Upper lobe of right lung (tissue), 1 donor: ENCODE data around the gene INPP5K. TPM values are rescaled to one million over a fixed set of nuclear protein-coding genes. Genes with fewer than 3 reads are reported as not detected.

Source experiments
- ATAC-seq: fragments of 200-7000 bp; cut with Tn5 transposase; one replicate; pipeline ENCODE4 v1.9.1; 2020; ENCODE audit warnings: mild to moderate bottlenecking, moderate library complexity
- DNase-seq: peaks from one replicate; pipeline ENCODE4 v3.0.0-alpha.2; 2020
- H3K27ac ChIP-seq: fragments of 200-600 bp; one replicate; pipeline ENCODE4 v1.8.0; 2022
- H3K27me3 ChIP-seq: fragments of 200-600 bp; one replicate; pipeline ENCODE4 v1.8.0; 2022; ENCODE audit warnings: mild to moderate bottlenecking
- H3K36me3 ChIP-seq: fragments of 200-600 bp; one replicate; pipeline ENCODE4 v1.8.0; 2022
- H3K4me1 ChIP-seq: fragments of 200-600 bp; one replicate; pipeline ENCODE4 v1.8.0; 2022
- H3K4me3 ChIP-seq: fragments of 200-600 bp; one replicate; pipeline ENCODE4 v1.8.0; 2022; ENCODE audit warnings: mild to moderate bottlenecking
- H3K9me3 ChIP-seq: fragments of 200-600 bp; one replicate; pipeline ENCODE4 v1.8.0; 2022
- CTCF ChIP-seq: fragments of 200-600 bp; IDR thresholded peaks from one replicate; pipeline ENCODE4 v1.8.0; 2022; ENCODE audit warnings: antibody characterized with exemption
- intact Hi-C: fragments of 100-400 bp; cut with DNase I; formaldehyde crosslinking; loops from one replicate; pipeline ENCODE4 v1.11.0; 2022
- total RNA-seq: library from RNA; stranded (reverse); fragmentation: NEBNext Ultra II Directional; extraction: Animal tissue kit (Norgen Biotek cat#: 25700); gene quantifications from one replicate; pipeline ENCODE4 v1.2.1, GENCODE V29; 2021
- donor health status: DM: no; HTN: yes; CAD: no; lungs with severe emphysema.

INPP5K gene
- total RNA-seq, 1 donor from 2014 or later: 69.8 TPM

DNA sequence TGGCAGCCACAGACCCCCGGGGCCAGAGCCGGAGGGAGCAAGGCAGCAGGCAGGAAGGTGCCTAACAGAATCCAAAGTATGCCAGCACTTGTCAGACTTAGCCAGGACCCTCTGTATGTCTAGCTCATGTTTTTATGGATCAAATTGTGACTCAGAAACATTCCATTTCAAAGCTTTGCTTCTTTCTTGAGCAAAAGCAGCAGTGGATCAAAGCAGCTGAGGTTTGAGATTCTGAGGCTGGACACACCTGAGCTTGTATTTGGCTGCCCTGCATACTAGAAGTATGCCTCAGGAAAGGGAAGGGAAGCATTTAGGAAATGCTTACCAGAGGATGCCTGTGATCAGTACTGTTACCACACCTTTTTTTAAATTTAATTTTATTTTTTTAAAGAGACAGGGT, 18.2 kb downstream of the INPP5K start:
- peaks cover 29% of the 10 kb centered on the region for H3K4me1 ChIP-seq
- peak overlapping the region; percentile 24 for H3K27ac ChIP-seq
- no peak for TF ChIP-seq CTCF
- DNase-seq: no peak
- intact Hi-C loops: no loop called here
- H3K27me3 ChIP-seq: no peaks in the 10 kb centered on the region
- ATAC-seq: no peak
- peaks cover 37% of the 10 kb centered on the region for H3K36me3 ChIP-seq
- no peak overlapping the region for H3K4me3 ChIP-seq
- H3K9me3 ChIP-seq: no peaks in the 10 kb centered on the region

DNA sequence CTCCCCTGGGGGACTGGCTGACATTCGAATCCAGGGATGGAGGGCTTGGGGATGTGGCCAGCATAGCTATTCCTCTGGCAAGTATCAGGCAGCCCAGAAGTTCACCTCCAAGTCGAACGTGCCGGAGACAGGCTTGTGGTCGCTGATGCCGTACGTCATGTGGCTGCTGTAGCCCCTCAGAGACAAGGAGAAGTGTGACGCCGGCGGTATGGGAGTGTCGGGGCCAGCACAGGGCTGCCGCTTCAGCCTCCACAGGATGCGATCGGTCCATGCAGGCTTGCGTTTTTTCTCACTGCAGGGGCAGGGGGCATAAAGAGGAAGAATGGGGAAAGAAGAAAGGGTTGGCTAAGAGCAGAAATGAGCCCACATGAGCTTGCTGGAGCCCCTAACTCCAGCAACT, 18.6 kb downstream of the INPP5K start:
- peaks cover 33% of the 10 kb centered on the region for H3K4me1 ChIP-seq
- H3K4me3 ChIP-seq: no peak overlapping the region
- no peaks in the 10 kb centered on the region for H3K9me3 ChIP-seq
- no peaks in the 10 kb centered on the region for H3K27me3 ChIP-seq
- intact Hi-C loops: no loop called here
- DNase-seq: no peak
- ATAC-seq: no peak
- no peak for TF ChIP-seq CTCF
- peaks cover 37% of the 10 kb centered on the region for H3K36me3 ChIP-seq
- no peak overlapping the region for H3K27ac ChIP-seq

DNA sequence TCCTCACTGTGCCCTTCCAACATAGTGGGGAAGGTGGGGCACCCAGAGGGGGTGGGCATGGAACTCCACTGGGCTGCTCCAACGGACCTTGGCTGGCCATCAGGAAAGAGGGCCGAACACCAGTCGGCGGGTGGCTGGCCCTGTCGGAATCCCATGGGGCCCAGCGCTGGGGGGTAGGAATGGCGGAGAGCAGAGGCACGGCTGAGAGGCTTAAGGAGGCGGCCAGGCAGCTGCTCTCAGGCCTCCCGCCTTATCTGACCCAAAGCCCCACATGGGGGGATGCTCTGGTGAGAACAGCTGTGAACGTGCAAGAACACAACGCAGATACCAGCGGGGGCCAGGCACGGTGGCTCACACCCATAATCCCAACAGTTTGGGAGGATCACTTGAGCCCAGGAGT, 19.5 kb downstream of the INPP5K start:
- H3K27me3 ChIP-seq: no peaks in the 10 kb centered on the region
- intact Hi-C loops: no loop called here
- peaks cover 37% of the 10 kb centered on the region for H3K36me3 ChIP-seq
- DNase-seq: no peak
- no peak overlapping the region for H3K4me3 ChIP-seq
- TF ChIP-seq CTCF: no peak
- no peaks in the 10 kb centered on the region for H3K9me3 ChIP-seq
- no peak overlapping the region for H3K27ac ChIP-seq
- ATAC-seq: no peak
- peaks cover 42% of the 10 kb centered on the region for H3K4me1 ChIP-seq

- Histone ChIP-seq H3K4me1 (peaks cover 42% of the 10 kb centered on the region), H3K9me3 (no peaks in the 10 kb centered on the region), H3K4me3 (no peak overlapping the region), H3K27ac (peak overlapping the region; percentile 88), H3K36me3 (peaks cover 37% of the 10 kb centered on the region), H3K27me3 (no peaks in the 10 kb centered on the region)
- intact Hi-C loops: no loop called here
- ATAC-seq: peak; percentile 42
- no peak for DNase-seq
- TF ChIP-seq CTCF: no peak
These were observed 21.0 kb downstream of the INPP5K start for GRCh38 chr17:1495265-1495989.

DNA sequence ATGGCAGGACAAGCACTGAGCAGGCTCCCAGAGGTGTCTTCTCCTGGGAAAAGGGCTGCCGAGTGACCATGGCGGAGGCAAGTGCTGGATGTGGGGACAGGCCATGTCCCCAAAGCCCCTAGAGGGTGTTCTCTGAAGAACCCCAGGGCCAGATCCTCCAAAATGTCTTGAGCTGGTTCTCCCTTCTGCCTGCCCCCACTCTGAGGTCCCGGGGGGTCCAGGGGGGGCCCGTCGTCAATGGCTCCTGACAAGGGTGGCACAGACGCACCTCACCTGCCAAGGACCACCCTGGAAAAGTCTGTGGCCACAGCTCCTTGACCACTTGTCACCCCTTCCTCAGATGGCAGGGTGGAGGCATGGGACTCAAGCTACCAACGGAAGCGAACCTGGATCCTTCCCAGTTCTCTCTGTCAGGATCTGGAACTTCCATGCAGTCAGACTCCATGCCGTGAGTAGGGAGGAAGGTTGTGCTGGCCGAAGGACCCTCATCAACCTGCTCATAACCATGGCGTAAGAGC, 21.6 kb downstream of the INPP5K start:
- intact Hi-C loops: no loop called here
- Histone ChIP-seq H3K27ac (peak overlapping the region; percentile 88), H3K4me1 (peaks cover 48% of the 10 kb centered on the region), H3K9me3 (no peaks in the 10 kb centered on the region), H3K4me3 (no peak overlapping the region), H3K36me3 (peaks cover 37% of the 10 kb centered on the region), H3K27me3 (no peaks in the 10 kb centered on the region)
- no peak for DNase-seq
- TF ChIP-seq CTCF: no peak
- no peak for ATAC-seq
